Naive thymus-derived CD4-positive, alpha-beta T cell (primary cell): ENCODE measurements around the gene MLH3. TPM values are rescaled to one million over a fixed set of nuclear protein-coding genes. Genes with fewer than 3 reads are reported as not detected.
A peak's percentile ranks its signal among the peaks of the same experiment; 100 is the strongest.

Experiments used
- ATAC-seq: fragments of 150-1000 bp; cut with Tn5 transposase; 2 replicates; pipeline ENCODE4 v1.10.0; 2021; ENCODE audit warnings: mild to moderate bottlenecking, moderate library complexity
- CTCF ChIA-PET: fragments of 350-600 bp; sonication (Branson Sonifier 250); formaldehyde crosslinking; loops from one replicate; lab custom pipeline; 2021; ENCODE audit warnings: antibody characterized with exemption; lab: Charles Lee
- POLR2A ChIA-PET: fragments of 350-600 bp; sonication (Branson Sonifier 250); formaldehyde crosslinking; loops from one replicate; lab custom pipeline; 2021; ENCODE audit warnings: antibody characterized with exemption, inconsistent platforms; lab: Charles Lee
- DNase-seq, 9 donors: peaks; one replicate each; pipeline versions ENCODE4 v3.0.0 to v3.0.0-alpha.2; 2020 to 2022; ENCODE audit warnings: mixed read lengths in 1 of 9
- H3K27ac ChIP-seq: one replicate; pipeline ENCODE4 v1.7.0; 2013; ENCODE audit warnings: mild to moderate bottlenecking, low read depth, low read length, moderate library complexity
- H3K27me3 ChIP-seq, 2 donors: one replicate each; pipeline ENCODE4 v1.7.0; 2013; ENCODE audit warnings: low read length in 2 of 2, mild to moderate bottlenecking in 2 of 2, moderate library complexity in 2 of 2; ENCODE audit not compliant: control insufficient read depth in 2 of 2, insufficient read depth in 2 of 2
- H3K36me3 ChIP-seq, 3 experiments: 1 replicate in 2 of 3; 2 replicates in 1 of 3; pipeline ENCODE4 v1.7.0; 2013; ENCODE audit warnings: low read length in 3 of 3, mild to moderate bottlenecking in 3 of 3, moderate library complexity in 1 of 3; ENCODE audit not compliant: insufficient read depth in 3 of 3, control insufficient read depth in 2 of 3
- H3K4me1 ChIP-seq, 2 donors: one replicate each; pipeline ENCODE4 v1.7.0; 2013; ENCODE audit warnings: low read length in 2 of 2, mild to moderate bottlenecking in 2 of 2, moderate library complexity in 1 of 2; ENCODE audit not compliant: control insufficient read depth in 2 of 2, insufficient read depth in 2 of 2
- H3K4me3 ChIP-seq: 2 replicates; pipeline ENCODE4 v1.7.0; 2013; ENCODE audit warnings: mild to moderate bottlenecking, low read length
- H3K9me3 ChIP-seq, 3 experiments: 1 replicate in 2 of 3; 2 replicates in 1 of 3; pipeline ENCODE4 v1.7.0; 2013; ENCODE audit warnings: low read length in 3 of 3; ENCODE audit not compliant: control insufficient read depth in 2 of 3
- H3K27ac Mint-ChIP-seq, 9 donors: one replicate each; pipeline ENCODE4 v1.8.0; 2020 to 2022; ENCODE audit warnings: mixed read lengths in 9 of 9, mild to moderate bottlenecking in 8 of 9, moderate library complexity in 5 of 9, inconsistent platforms in 2 of 9
- H3K27me3 Mint-ChIP-seq, 5 donors: one replicate each; pipeline ENCODE4 v1.8.0; 2021 to 2022; ENCODE audit warnings: mixed read lengths in 5 of 5, mild to moderate bottlenecking in 1 of 5
- H3K36me3 Mint-ChIP-seq, 5 donors: one replicate each; pipeline ENCODE4 v1.8.0; 2020 to 2022; ENCODE audit warnings: mixed read lengths in 5 of 5, mild to moderate bottlenecking in 3 of 5, inconsistent platforms in 1 of 5
- H3K4me1 Mint-ChIP-seq, 7 donors: one replicate each; pipeline ENCODE4 v1.8.0; 2020 to 2022; ENCODE audit warnings: mixed read lengths in 7 of 7, mild to moderate bottlenecking in 3 of 7, inconsistent platforms in 1 of 7
- H3K4me3 Mint-ChIP-seq, 10 donors: one replicate each; pipeline ENCODE4 v1.8.0; 2020 to 2022; ENCODE audit warnings: mild to moderate bottlenecking in 10 of 10, mixed read lengths in 10 of 10, moderate library complexity in 6 of 10, inconsistent platforms in 2 of 10
- H3K9me3 Mint-ChIP-seq, 11 donors: one replicate each; pipeline ENCODE4 v1.8.0; 2020 to 2022; ENCODE audit warnings: mixed read lengths in 11 of 11, mild to moderate bottlenecking in 4 of 11, inconsistent platforms in 1 of 11, moderate library complexity in 1 of 11
- intact Hi-C, 2 donors: fragments of 100-400 bp; cut with micrococcal nuclease; formaldehyde crosslinking; loops; one replicate each; pipeline ENCODE4 v1.15.1; 2023
- polyA plus RNA-seq, 2 donors: library from polyadenylated mRNA; unstranded; fragments of 300-500 nt; fragmentation: Illumina TruSeq; gene quantifications; one replicate each; pipeline ENCODE4 v1.2.3, GENCODE V29; 2021
- total RNA-seq, 6 experiments: library from RNA in 5 of 6; stranded (reverse) in 5 of 6; gene quantifications; 1 replicate in 5 of 6; 2 replicates in 1 of 6; pipeline ENCODE4 v1.2.3 and lab custom pipeline; 2021 to 2026

Gene MLH3
- total and polyA plus RNA-seq, 7 experiments from 2014 or later, result 11.4 to 26.7 (median 20.4) TPM

GRCh38 chr14:75010472-75011093 lies 40.7 kb downstream of the MLH3 start:
- DNase-seq, result no peak
- peaks cover 13 to 51% (median 33%) of the 10 kb centered on the region in 5 donors for H3K36me3 Mint-ChIP-seq
- H3K4me1 Mint-ChIP-seq, result peaks cover 5 to 34% (median 17%) of the 10 kb centered on the region in 7 donors
- Histone ChIP-seq H3K9me3 (no peaks in the 10 kb centered on the region), H3K27me3 (no peaks in the 10 kb centered on the region), H3K36me3 (peaks cover 26 to 66% (median 27%) of the 10 kb centered on the region in 3 experiments), H3K4me3 (no peak overlapping the region), H3K27ac (no peak overlapping the region), H3K4me1 (peaks cover 0 to 3% of the 10 kb centered on the region in 2 donors)
- H3K27ac Mint-ChIP-seq, result peak overlapping the region in 8 of 9 donors; percentile 24 to 71 (median 46)
- ChIA-PET POLR2A (no interaction called here), CTCF (no interaction called here)
- no peaks in the 10 kb centered on the region for H3K27me3 Mint-ChIP-seq
- intact Hi-C loops, result no loop called here
- H3K9me3 Mint-ChIP-seq, result no peaks in the 10 kb centered on the region
- H3K4me3 Mint-ChIP-seq, result no peak overlapping the region
- ATAC-seq, result no peak

DNA sequence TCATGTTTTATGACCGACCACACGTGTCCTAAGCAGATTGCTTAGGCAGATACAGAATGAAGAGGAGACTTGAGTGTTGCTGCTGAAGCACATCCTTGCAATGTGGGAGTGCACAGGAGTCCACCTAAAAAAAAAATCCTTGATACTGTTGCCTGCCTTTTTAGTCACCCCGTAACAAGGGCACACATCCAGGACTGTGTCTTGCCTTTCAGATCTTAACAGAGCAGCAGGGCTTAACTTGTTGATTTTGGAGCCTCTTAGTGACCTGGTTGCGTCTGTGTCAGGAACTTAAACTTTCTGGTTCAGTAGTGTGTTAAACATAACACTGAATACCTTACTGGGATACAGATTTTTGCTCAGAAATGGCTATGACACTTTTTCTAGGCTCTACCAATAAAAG lies 42.1 kb downstream of the MLH3 start:
- Mint-ChIP-seq H3K27ac (peak overlapping the region in 2 of 9 donors; percentile 30 to 32), H3K9me3 (no peaks in the 10 kb centered on the region), H3K4me1 (peaks cover 15 to 46% (median 31%) of the 10 kb centered on the region in 7 donors), H3K36me3 (peaks cover 13 to 56% (median 37%) of the 10 kb centered on the region in 5 donors), H3K4me3 (no peak overlapping the region), H3K27me3 (no peaks in the 10 kb centered on the region)
- no peak overlapping the region for H3K27ac ChIP-seq
- ATAC-seq (no peak), DNase-seq (no peak)
- no peak overlapping the region for H3K4me3 ChIP-seq
- H3K27me3 ChIP-seq, result no peaks in the 10 kb centered on the region
- intact Hi-C loops, result no loop called here
- CTCF ChIA-PET, result no interaction called here
- peaks cover 4 to 7% of the 10 kb centered on the region in 2 donors for H3K4me1 ChIP-seq
- no peaks in the 10 kb centered on the region for H3K9me3 ChIP-seq
- POLR2A ChIA-PET, result interaction anchor here (0.7 kb wide), 1 partner anchor 36 kb away, joined by 4 read pairs; no protein-coding TSS in a partner anchor
- H3K36me3 ChIP-seq, result peaks cover 20 to 56% (median 21%) of the 10 kb centered on the region in 3 experiments

DNA sequence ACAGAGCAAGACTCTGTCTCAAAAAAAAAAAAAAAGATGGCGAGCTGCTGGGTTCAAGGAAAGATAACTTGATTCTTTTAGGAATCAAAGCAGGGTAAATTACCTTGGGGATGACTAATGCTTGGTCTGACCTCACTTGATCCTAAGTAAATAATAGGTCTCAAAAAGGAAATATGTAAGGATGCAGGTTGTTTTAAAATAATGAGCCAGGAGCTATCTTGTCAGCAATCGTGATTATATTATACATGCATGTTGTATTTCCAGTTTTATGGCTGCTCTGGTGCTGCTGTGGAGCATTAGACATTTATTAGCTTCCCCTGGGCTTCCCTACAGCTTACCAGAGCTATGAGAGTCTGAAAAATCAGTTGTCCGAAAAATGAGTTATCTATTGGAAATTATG lies 45.9 kb downstream of the MLH3 start:
- no peak for ATAC-seq
- H3K4me1 Mint-ChIP-seq, result peaks cover 25 to 56% (median 51%) of the 10 kb centered on the region in 7 donors

GRCh38 chr14:75003250-75004027 lies 47.8 kb downstream of the MLH3 start:
- no peak for ATAC-seq
- peak overlapping the region; percentile 78 to 99 (median 94) for H3K4me3 Mint-ChIP-seq
- H3K36me3 Mint-ChIP-seq, result peaks cover 12 to 48% (median 31%) of the 10 kb centered on the region in 5 donors
- no peaks in the 10 kb centered on the region for H3K9me3 ChIP-seq
- peak overlapping the region; percentile 93 for H3K4me3 ChIP-seq
- DNase-seq, result peak in 3 of 9 donors; percentile 2 to 6 (median 3)
- H3K27ac ChIP-seq, result peak overlapping the region; percentile 91
- peak overlapping the region; percentile 95 to 100 (median 97) for H3K27ac Mint-ChIP-seq
- no peaks in the 10 kb centered on the region for H3K27me3 ChIP-seq
- H3K4me1 ChIP-seq, result peaks cover 15 to 23% of the 10 kb centered on the region in 2 donors
- H3K27me3 Mint-ChIP-seq, result peaks cover 0 to 5% (median 0%) of the 10 kb centered on the region in 5 donors
- peaks cover 0 to 2% (median 0%) of the 10 kb centered on the region in 11 donors for H3K9me3 Mint-ChIP-seq
- ChIA-PET POLR2A (interaction anchor here (0.9 to 1.9 kb wide), 8 partner anchors 11 to 152 kb away, joined by 3 to 6 read pairs (median 4); partner anchors contain the start of gene PROX2), CTCF (interaction anchor here (1.4 kb wide), 1 partner anchor 85 kb away, joined by 4 read pairs; no protein-coding TSS in a partner anchor)
- H3K36me3 ChIP-seq, result peaks cover 15 to 33% (median 20%) of the 10 kb centered on the region in 3 experiments
- intact Hi-C loops, result loop anchor here (2.0 to 5.0 kb wide), 10 partner anchors 61 to 1149 kb away; partner anchors contain the start of genes AREL1 (in 2 of the 2), FCF1 (in 2 of the 2), ABCD4 (in 1 of the 2) and ACYP1 (in 1 of the 2)
- peaks cover 23 to 51% (median 48%) of the 10 kb centered on the region in 7 donors for H3K4me1 Mint-ChIP-seq

More for the DNA sequence above, 45.9 kb downstream of the MLH3 start:
- Mint-ChIP-seq H3K36me3 (peaks cover 16 to 63% (median 37%) of the 10 kb centered on the region in 5 donors), H3K4me3 (peak overlapping the region in 3 of 10 donors; percentile 41 to 56 (median 54)), H3K9me3 (peaks cover 0 to 2% (median 0%) of the 10 kb centered on the region in 11 donors), H3K27ac (peak overlapping the region in 3 of 9 donors; percentile 23 to 76 (median 60)), H3K27me3 (peaks cover 0 to 2% (median 0%) of the 10 kb centered on the region in 5 donors)
- H3K27me3 ChIP-seq, result no peaks in the 10 kb centered on the region
- peaks cover 15 to 44% (median 20%) of the 10 kb centered on the region in 3 experiments for H3K36me3 ChIP-seq
- CTCF ChIA-PET, result no interaction called here
- H3K9me3 ChIP-seq, result no peaks in the 10 kb centered on the region
- intact Hi-C loops, result no loop called here
- no peak overlapping the region for H3K27ac ChIP-seq
- peaks cover 15 to 23% of the 10 kb centered on the region in 2 donors for H3K4me1 ChIP-seq
- POLR2A ChIA-PET, result no interaction called here
- H3K4me3 ChIP-seq, result no peak overlapping the region
- no peak for DNase-seq

GRCh38 chr14:75002392-75003249 lies 48.6 kb downstream of the MLH3 start, which contains the start of gene EIF2B2:
Gene EIF2B2, plus strand, starts transcription at chr14:75002921. Its CDS starts 70 bp downstream, at chr14:75002991.
- H3K9me3 ChIP-seq, result no peaks in the 10 kb centered on the region
- intact Hi-C loops, result loop anchor here (1.0 to 5.0 kb wide), 21 partner anchors 49 to 1150 kb away; partner anchors contain the start of genes ACYP1 (in 2 of the 2), AREL1 (in 2 of the 2), DLST (in 2 of the 2) and FCF1 (in 2 of the 2)
- peaks cover 23 to 50% (median 44%) of the 10 kb centered on the region in 7 donors for H3K4me1 Mint-ChIP-seq
- peaks cover 0 to 5% (median 0%) of the 10 kb centered on the region in 5 donors for H3K27me3 Mint-ChIP-seq
- H3K27ac ChIP-seq, result peak within 1 kb of the TSS; percentile 91
- peak within 1 kb of the TSS; percentile 93 for H3K4me3 ChIP-seq
- H3K4me3 Mint-ChIP-seq, result peak within 1 kb of the TSS; percentile 78 to 99 (median 94)
- POLR2A ChIA-PET, result interaction anchor here (0.9 to 1.9 kb wide), 8 partner anchors 12 to 520 kb away, joined by 3 to 6 read pairs (median 4); partner anchors contain the start of genes ACYP1, BATF and PROX2
- peaks cover 9 to 40% (median 25%) of the 10 kb centered on the region in 5 donors for H3K36me3 Mint-ChIP-seq
- no peaks in the 10 kb centered on the region for H3K27me3 ChIP-seq
- peak within 1 kb of the TSS; percentile 95 to 100 (median 97) for H3K27ac Mint-ChIP-seq
- peaks cover 0 to 2% (median 0%) of the 10 kb centered on the region in 11 donors for H3K9me3 Mint-ChIP-seq
- CTCF ChIA-PET, result interaction anchor here (1.4 kb wide), 1 partner anchor 85 kb away, joined by 4 read pairs; no protein-coding TSS in a partner anchor
- peaks cover 13 to 24% (median 20%) of the 10 kb centered on the region in 3 experiments for H3K36me3 ChIP-seq
- peak; percentile 90 to 100 (median 99) for DNase-seq
- peak; percentile 97 for ATAC-seq
- peaks cover 15 to 23% of the 10 kb centered on the region in 2 donors for H3K4me1 ChIP-seq
